ENCODE data around the gene LYPD3. TPM values are rescaled to one million over a fixed set of nuclear protein-coding genes. Genes with fewer than 3 reads are reported as not detected.
"Not testable (repeated sequence)": the region's sequence is repeated elsewhere in the genome, so short reads cannot be mapped to it uniquely, and the experiment has no call there.

The LYPD3 gene
- total RNA-seq (2014; rRNA removed; shearing (Covaris generic)) (not detected in 2 replicates), total RNA-seq (2022) (0.42 TPM in 1 of 2 replicates, not detected in the other), Bru-seq, nascent RNA (percentile 13 among the genes with signal in this experiment), BruChase-seq, experiment 1, labeled RNA remaining after a 6-hour chase (percentile 17 among the genes with signal in this experiment), BruChase-seq, experiment 2, labeled RNA remaining after a 2-hour chase (not detected)
- long read RNA-seq, result 0 reads

- POLR2A ChIA-PET, result interaction anchor here (0.6 kb wide), 1 partner anchor 259 kb away, joined by 5 read pairs; no protein-coding TSS in a partner anchor
- H3K9me2 ChIP-seq (ENCODE audit: insufficient read depth, low read length), result no peaks in the 10 kb centered on the region
- DNase-seq (ENCODE audit: low spot score), result no peak
- no TSS peak for BruUV-seq (replicated peaks)
- no peak within 1 kb of the TSS for H3K27ac ChIP-seq (ENCODE audit: low read depth, low read length, poor library complexity, severe bottlenecking)
- H3K4me1 ChIP-seq (ENCODE audit: insufficient read depth, low read length, poor library complexity, severe bottlenecking), result peaks cover 13% of the 10 kb centered on the region
- peak within 1 kb of the TSS; percentile 70 for H3K4me3 ChIP-seq (ENCODE audit: low read depth, low read length, poor library complexity, severe bottlenecking)
- H3K36me3 ChIP-seq (ENCODE audit: insufficient read depth, low read length), result no peaks in the 10 kb centered on the region
- H2AFZ ChIP-seq (ENCODE audit: low read length), result peak within 1 kb of the TSS; percentile 95; the same call in 1 of the 2 replicates
- intact Hi-C loops (cut with micrococcal nuclease; ENCODE audit: unreplicated experiment), result no loop called here
- H4K20me1 ChIP-seq (ENCODE audit: insufficient read depth, low read length), result no peaks in the 10 kb centered on the region
- no peaks in the 10 kb centered on the region for H3K79me2 ChIP-seq (ENCODE audit: insufficient read depth, low read depth, low read length)
- TF ChIP-seq CTCF (conservative IDR thresholded peaks at IDR 0.05; ENCODE audit: low read length) (no peak), EZH2phosphoT487 (IDR thresholded peaks at IDR 0.05; ENCODE audit: borderline replicate concordance, low read depth, low read length) (no peak)
- CTCF ChIA-PET (ENCODE audit: unreplicated experiment), result no interaction called here
- no peaks in the 10 kb centered on the region for H3K9me3 ChIP-seq (ENCODE audit: low read length)
- H3K4me2 ChIP-seq (ENCODE audit: low read length), result peak within 1 kb of the TSS; percentile 91
Measured at GRCh38 chr19:43465468-43466120, at the start of gene LYPD3. LYPD3 (minus strand) TSS chr19:43465608; CDS start chr19:43465571, 37 bp downstream.

GRCh38 chr19:43512399-43512798 is 47.0 kb upstream of the LYPD3 start:
- BruUV-seq (replicated peaks); POLR2A ChIA-PET; H3K9me2 ChIP-seq (ENCODE audit: insufficient read depth, low read length); H3K36me3 ChIP-seq (ENCODE audit: insufficient read depth, low read length); H3K4me1 ChIP-seq (ENCODE audit: insufficient read depth, low read length, poor library complexity, severe bottlenecking); H4K20me1 ChIP-seq (ENCODE audit: insufficient read depth, low read length); H3K4me3 ChIP-seq (ENCODE audit: low read depth, low read length, poor library complexity, severe bottlenecking); H3K79me2 ChIP-seq (ENCODE audit: insufficient read depth, low read depth, low read length); CTCF ChIA-PET (ENCODE audit: unreplicated experiment); H3K27ac ChIP-seq (ENCODE audit: low read depth, low read length, poor library complexity, severe bottlenecking); intact Hi-C loops (cut with micrococcal nuclease; ENCODE audit: unreplicated experiment); H3K4me2 ChIP-seq (ENCODE audit: low read length); H2AFZ ChIP-seq (ENCODE audit: low read length); DNase-seq (ENCODE audit: low spot score); H3K9me3 ChIP-seq (ENCODE audit: low read length): not testable (repeated sequence)

- Histone ChIP-seq H3K9me3 (ENCODE audit: low read length) (no peaks in the 10 kb centered on the region), H2AFZ (ENCODE audit: low read length) (no peak overlapping the region), H4K20me1 (ENCODE audit: insufficient read depth, low read length) (no peaks in the 10 kb centered on the region), H3K4me3 (ENCODE audit: low read depth, low read length, poor library complexity, severe bottlenecking) (no peak overlapping the region), H3K4me2 (ENCODE audit: low read length) (no peak overlapping the region), H3K4me1 (ENCODE audit: insufficient read depth, low read length, poor library complexity, severe bottlenecking) (no peaks in the 10 kb centered on the region), H3K36me3 (ENCODE audit: insufficient read depth, low read length) (no peaks in the 10 kb centered on the region), H3K9me2 (ENCODE audit: insufficient read depth, low read length) (no peaks in the 10 kb centered on the region), H3K27ac (ENCODE audit: low read depth, low read length, poor library complexity, severe bottlenecking) (no peak overlapping the region), H3K79me2 (ENCODE audit: insufficient read depth, low read depth, low read length) (no peaks in the 10 kb centered on the region)
- BruUV-seq (replicated peaks), result no TSS peak
- DNase-seq (ENCODE audit: low spot score), result no peak
- POLR2A ChIA-PET, result no interaction called here
- intact Hi-C loops (cut with micrococcal nuclease; ENCODE audit: unreplicated experiment), result no loop called here
- TF ChIP-seq EZH2phosphoT487 (IDR thresholded peaks at IDR 0.05; ENCODE audit: borderline replicate concordance, low read depth, low read length), result no peak
- TF ChIP-seq CTCF (conservative IDR thresholded peaks at IDR 0.05; ENCODE audit: low read length), result no peak
- CTCF ChIA-PET (ENCODE audit: unreplicated experiment), result no interaction called here
Measured at GRCh38 chr19:43511324-43511723, 45.9 kb upstream of the LYPD3 start.

All from OCI-LY7 (cell line).